GM19438 (cell line): ENCODE results near the gene UBR4.

Experiments used
- ATAC-seq: cut with Tn5 transposase; IDR thresholded peaks from one replicate; pipeline ENCODE4 v1.9.1; 2021; ENCODE audit warnings: low read depth; ENCODE audit not compliant: unreplicated experiment

UBR4 gene

DNA sequence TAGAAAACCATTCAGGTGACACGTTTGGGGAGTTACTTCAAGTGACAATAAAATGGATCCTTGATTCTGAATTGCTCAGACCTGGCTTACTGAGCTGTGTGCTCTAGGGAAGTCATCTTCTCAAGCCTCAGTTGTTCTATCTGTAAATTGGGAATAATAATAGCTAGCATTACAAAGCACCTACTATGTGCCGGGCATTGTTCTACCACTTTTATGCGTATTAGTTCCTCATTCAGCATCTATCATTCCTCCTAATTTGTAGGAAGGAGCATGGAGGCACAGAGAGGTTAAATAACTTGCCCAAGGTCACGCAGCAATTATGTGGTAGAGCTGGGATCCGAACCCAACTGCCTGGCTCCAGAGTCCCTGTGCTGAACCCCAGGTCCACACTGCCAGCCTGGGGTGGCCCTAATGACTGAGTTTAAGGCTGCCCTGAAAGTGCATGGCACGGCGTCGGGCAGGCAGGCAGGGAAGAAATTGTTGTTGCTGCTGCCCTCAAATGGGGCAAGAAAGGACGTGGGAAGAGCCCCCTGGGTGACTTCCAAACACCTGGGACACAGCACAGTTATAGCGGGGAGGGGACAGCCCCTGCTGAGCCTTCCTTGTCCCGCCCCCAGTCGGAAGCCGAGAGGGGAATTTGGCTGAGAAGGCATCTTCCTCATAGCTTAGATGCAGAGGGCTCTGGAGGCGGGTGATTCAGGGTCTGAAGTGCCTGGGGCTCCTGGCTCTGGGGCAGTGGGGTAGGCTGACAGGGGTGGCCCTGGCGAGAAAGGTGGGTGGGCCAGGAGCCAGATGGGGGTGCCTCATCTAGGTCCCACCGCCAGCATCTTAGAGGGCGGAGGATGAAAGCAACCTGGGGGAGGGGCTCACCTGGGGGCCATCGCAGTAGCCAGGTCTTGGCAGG, 167.1 kb downstream of the UBR4 start:
- no peak for ATAC-seq

DNA sequence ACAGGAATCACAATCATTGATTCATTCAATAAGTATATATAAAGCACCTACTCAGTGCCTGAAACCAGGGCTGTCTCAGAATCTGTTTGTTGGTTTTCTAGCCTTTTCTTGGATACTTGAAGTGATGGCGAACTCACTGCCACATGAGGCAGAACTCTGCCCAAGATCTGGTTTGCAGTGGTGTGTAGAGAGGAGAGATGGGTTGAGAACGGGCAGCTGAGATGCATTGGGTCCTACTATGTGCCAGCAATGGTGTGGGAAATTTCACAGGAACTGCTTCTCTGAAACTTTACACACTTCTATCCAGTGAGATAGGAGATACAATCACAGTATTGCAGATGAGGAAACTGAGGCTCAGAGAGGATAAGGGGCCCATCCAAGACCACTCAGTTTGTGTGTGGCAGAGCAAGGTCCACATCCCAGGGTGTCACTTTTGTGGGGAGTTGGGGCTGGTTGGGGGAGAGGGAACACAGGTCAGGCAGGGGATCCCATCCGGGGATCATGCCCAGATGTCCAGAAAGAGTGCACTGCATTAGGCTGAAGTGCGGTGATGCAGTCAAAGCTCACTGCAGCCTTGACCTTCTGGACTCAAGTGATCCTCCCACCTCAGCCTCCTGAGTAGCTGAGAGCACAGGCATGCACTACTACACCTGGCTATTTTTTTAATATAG, 169.9 kb downstream of the UBR4 start:
- ATAC-seq, result no peak

DNA sequence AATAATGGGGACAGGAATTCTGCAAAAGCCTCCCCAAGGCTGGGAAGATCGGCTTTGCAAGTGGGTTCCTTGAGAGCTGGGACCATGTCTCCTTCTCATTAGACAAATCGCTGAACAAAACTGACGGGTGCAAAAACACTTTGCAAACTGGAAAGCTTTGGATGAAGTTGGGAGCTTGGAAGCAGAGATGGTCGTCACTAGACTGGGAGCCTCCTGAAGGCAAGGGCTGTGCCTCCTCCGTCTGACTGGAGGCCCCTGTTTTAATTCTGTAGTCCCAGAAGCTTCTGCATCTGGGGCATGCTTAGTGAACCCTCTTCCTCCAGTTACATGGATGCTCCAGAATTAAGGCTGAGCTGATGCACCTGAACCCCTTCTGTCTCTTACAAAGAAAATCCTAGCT, 171.3 kb downstream of the UBR4 start:
- no peak for ATAC-seq

DNA sequence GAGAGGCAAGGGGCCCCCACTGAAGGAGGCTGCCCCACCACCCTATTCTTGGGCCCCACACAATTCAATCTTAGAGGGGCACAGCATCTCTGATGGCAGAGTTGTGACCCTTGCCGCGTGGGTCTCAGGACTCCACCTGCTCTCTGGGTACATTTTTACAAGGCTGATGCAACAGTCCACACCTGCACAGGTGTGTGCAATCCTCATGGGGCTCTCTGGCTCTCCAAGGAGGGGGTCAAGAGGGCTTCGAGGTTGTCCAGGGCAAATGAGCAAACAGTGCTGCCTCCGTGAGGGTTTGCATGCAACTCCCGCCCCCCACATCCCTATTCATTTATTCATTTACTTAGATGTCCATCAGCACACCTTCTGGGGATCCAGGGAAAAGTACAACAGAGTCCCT, 172.0 kb downstream of the UBR4 start:
- no peak for ATAC-seq

DNA sequence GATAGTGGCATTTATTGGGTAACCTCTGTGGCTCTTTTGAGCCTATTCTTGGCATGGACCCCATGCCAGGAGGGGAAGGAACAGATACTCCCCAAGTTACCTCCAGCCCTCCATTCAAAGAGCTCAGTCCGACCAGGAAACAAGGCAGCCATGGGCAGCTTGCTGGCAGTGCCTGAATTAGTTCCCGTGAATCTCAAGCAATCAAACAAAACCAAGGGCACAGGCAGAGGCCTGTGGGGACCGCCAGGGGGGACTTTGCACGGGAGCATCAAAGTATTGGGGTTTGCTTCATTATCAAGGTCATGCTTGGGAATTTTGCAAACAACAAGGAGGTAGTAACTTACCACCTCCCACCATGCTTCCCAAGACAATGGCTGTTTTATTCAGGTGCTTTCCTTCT, 172.4 kb downstream of the UBR4 start:
- no peak for ATAC-seq

DNA sequence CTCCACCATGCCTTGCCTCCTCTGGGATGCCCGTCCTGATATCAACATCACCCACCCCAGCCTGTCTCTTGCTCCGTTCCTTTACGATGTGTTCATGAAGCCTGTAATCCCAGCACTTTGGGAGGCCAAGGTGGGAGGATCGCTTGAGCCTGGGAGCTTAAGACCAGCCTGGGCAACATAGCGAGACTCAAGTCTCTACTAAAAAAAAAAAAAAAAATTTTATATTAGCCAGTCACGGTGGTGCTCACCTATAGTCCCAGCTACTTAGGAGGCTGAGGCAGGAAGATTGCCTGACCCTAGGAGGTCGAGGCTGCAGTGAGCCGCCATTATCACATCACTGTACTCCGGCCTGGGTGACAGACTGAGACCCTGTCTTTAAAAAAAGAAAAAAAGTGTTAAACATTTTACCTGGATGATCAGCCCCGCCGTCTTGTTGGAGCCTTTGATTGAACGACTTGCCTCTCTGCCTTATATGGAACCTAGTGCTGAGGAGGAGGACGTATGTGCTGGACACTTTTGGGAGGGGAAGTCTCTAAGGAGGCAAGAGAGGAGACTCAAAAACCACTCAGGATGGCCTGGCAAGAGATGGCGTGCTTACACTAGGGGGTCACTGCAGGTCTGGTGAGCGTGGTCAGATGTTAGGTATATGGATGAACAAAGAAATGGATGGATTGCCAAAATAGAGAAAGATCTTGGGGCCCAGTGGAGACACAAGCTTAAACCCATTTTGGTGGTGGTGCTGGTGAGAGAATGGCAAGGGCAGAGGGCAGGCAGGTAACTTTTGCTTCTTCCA, 173.1 kb downstream of the UBR4 start:
- no peak for ATAC-seq

DNA sequence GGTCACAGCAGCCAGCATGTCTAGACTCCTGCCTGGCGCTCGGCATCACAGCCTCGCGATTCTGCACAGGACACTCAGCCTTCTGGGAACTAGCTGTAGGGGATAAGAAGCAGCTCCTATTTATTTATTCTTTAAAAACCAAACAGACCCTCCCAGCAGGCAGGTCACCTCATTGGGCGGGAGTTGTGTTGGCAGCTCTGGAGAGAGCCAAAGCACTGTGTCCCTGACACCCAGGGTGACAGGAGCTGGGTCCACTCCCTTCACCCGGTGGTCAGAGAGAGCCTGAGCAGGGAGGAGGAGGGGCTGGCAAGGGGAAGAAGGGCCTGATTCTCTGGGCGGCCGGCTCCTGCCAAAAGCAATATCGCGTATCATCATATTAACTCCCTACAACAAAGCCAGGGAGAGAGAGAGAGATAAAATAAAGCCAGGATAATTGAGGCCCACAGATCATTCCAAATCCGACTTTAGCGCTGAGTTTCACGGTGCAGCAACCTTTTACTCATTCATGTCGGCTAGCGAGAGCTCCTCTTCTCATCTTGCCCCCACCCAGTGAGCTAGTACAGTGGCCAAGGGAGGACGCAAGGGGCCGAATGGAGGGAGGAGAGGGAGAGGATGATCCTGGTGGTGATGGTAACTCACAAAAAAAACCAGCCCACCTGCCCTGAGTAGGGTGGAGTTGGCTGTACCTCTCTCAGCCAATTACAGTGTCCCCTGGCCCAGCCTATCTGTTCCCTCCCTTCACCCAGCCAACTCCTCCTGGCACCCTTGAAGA, 173.8 kb downstream of the UBR4 start:
- ATAC-seq, result no peak

DNA sequence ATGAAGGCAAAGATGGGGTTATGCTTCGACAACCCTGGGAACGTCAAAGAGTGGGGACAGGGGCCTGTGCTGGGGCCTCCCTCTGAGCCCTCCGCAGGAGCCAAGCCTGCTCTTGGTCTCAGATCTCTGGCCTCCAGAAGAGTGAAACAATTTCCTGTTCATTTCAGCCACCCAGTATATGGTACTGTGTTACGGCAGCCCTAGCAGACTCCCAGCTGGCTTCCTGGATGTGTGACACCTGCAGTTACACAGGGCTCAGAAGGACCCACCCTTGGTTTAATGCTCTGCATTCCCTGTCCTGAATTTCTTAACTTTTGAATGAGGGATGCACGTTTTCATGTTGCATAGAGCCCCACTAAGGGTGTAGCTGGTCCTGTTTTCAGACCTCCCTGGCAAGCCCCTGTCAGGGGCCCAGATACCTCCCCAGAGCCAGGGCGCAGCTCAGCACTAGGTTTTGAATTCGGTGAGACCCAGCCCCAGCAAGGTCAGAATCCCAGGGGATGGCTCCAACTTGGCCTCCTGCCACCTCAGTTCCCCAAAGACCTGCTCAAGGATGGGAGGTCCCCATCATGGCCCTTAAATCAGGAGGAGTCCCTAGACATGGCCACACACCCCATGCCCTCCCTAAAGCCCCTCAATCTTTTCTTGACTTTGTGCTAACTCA, 174.6 kb downstream of the UBR4 start:
- ATAC-seq, result no peak

DNA sequence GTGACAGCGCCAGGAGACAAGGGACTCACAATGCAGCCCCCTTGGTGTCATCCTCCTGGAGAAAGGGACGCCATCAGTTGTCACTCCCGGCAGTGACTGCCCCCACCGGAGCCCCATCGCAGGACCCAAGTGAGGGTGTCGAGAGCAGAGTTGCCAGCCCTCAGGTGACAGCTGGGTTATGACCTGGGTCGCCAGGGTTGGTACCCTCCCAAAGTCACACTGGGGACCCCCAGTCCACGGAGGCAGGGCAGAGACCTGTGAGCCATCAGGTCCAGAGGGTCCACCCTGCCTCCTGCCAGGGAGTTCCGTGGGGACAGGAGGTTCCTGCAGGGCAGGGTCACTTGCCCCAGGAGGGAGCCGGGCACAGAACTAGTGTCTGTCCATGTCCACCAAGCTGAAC, 175.3 kb downstream of the UBR4 start:
- no peak for ATAC-seq

DNA sequence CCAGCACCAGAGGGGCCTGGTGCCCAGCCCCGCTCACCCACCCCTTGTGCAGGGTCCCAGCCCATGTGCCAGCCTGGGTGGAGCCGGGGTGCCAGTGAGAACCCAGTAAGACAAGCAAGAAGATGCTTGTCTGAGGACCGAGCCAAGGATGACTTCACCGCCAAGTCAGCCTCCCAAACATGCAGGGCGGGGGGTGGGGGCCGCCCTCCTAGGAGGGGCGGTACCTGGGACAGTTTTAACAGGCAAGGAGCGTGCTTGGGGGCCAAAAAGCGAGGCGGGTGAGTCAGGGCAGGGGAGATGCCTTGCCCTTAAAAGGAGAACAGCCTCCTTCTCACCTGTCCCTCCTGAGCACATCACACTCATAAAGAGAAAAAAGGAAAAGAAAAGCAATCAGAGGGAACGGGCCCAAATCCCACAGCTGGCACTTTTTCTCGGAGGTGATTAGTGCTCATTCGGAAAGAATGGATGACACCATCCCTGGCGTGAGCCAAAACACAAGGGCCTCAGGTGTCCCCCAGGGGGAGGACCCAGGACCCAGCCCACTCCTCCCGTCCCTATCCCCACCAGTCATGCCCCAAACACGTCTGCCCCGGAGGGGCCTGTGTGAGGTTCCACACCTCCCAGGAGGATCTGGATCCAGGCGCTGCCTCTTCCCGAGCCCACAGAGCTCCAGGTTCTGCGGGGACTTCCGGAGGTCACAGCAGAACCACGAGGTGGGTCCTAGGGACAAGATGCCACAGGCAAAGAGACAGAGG, 176.0 kb downstream of the UBR4 start:
- ATAC-seq, result no peak

DNA sequence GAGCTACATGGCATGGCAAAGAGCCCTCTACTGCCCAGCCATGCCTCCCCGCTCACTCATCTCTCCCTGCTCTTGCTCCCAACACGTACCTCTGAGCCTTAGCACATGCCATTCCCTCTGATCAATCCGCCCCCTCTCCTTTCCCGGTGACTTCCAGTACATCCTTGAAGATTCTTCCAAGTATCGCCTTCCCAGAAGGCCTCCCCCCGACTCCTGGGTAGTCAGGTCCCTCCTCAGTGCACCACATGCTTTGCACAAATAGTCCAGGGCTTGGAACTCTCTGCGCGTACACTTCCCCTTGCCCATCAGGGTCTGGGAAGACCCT, 176.6 kb downstream of the UBR4 start:
- ATAC-seq, result no peak

DNA sequence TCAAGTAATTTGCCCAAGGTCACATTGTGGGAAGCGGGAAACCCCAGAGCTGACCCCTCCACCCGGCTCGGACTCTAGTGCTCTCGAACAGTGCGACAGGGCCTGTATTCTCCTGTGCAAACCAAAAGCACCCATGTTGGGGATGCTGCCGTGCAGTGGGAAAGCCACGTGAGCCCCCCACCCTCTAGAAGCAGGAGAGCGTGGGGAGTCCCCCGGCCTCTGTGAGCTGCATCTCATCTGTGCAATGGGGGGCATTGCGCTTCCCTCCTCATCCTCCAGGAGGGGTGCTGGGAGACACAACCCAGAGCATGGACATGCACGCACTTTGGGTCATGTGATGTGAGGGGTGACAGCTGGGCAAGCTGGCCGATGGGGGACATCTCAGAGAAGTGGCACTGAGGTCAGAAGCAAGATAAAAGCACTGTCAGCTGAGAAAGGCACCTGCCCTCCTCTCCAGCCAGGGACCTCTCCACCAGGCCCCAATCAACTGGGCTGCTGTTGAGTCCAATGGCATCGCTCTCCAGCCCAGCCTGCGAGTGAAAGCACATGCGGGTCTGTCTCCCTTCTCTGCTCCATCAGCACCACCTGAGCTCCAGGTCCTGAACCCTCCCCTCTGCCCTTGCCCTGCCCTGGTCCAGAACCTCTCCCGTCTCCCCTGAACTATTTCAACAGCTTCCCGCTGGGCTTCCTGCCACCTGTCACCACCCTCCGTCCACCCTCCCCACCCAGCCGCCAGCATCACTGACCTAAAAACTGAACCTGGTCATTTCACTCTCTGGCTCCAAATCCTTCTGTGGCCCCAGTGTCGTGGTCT, 177.2 kb downstream of the UBR4 start:
- ATAC-seq, result no peak

DNA sequence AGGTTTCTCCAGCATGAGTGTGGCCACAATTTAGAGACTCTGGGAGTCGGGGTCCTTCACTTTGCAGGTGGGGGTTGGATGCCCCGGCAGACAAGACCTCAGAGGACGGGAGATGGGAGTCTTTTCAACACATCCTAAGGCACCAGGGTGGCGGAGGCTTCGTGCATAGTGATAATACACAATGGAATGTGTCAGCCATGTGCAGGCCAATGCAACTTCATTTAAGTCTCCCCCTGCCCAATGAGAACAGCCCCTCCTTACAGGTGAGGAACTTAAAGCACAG, 177.7 kb downstream of the UBR4 start:
- ATAC-seq, result no peak

DNA sequence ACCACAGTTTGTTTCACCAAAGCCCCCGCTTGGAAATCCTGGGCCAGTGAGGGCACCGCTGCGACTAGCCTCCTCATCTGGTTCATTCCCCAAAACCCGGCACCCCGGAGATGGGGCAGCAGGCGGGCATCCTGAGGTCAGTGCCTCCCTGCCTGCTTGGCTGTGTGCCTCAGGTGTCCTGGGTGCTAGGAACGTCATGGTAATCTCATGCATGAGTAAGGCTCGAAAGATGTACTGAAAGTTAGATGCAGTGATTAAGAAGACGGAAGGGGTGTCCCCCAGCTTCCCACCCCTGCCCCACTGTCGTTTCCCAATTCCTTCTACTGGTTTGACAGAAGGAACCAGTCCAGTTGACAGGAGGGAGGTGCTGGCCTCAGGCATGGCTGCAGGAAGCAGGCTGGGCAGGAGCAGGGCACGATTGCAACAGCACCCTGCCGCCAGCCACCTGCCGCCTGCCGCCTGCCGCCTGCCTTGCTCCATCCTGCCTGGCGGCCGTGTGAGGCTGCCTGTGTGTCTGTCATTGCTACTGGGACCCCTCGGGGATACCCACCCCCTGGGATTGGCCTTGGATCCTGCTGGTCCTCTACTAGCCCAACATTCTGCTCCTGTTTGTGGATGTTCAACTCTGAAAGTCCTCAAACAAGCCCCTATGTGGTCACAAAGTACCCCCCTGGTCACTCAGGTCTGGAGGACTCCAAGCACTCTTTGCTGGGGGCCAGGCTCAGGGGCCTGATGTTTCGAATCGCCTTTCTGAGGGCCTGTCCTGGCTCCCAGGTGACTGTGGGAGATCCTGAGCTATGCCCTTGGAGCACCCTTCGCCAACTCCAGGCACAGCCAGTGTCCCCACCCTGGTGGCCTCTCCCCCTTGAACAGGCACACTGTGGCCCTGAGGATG, 180.6 kb downstream of the UBR4 start:
- no peak for ATAC-seq

DNA sequence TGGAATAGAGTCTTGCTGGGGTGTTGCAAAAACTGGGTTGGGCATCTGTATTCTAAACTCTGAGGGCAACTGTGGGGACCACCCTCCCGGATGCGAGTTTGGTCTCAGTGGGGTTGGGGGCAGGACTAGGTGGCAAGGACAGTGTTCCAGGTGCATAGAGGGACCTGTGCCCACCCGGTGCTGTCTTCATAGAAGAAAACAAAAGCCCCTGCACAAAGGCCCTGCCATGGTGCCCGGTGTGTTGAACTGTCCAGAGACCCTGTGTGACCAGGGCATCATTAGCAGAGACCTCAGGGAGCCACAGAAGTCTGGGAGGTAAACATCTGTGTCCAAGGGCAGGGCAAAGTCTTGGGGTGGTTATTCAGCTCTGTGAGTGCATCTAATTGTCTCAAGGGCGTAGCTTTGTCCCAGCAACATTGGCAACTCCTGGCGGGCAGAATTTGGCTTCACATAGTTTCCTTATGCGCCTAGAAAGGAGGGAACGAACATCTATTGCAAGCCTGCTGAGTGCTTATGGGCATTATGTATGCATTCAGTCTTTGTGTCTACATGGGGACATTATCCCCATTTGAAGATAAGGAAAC, 181.4 kb downstream of the UBR4 start:
- no peak for ATAC-seq

DNA sequence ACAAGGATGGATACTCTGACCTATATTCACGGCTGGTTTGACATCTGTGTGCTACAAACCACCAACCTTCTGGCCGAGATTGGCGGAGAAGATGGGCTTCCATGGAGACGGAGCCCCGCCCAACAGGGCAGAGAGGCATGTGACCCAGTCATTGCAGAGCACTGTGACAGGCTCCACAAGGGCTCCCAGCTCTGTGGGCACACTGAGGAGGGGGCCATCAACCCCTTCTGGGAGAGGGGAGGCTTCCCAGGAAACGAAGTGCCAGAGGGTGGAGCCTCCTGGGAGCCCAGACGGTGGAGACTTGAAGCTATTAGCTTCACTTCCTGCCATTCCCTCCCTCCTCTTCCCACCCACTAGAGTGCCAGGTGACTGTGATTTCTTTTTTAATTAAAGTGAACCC, 182.0 kb downstream of the UBR4 start:
- no peak for ATAC-seq
